PC-3 (cell line): ENCODE measurements around the gene EN1. TPM values are rescaled to one million over a fixed set of nuclear protein-coding genes. Genes with fewer than 3 reads are reported as not detected.
A peak's percentile ranks its signal among the peaks of the same experiment; 100 is the strongest.

ENCODE experiments used
- ATAC-seq: fragments of 200-7000 bp; cut with Tn5 transposase; 2 replicates; pipeline ENCODE4 v1.9.1; 2020; ENCODE audit warnings: mild to moderate bottlenecking, moderate library complexity
- BruUV-seq: library from RNA; stranded (reverse); fragments of 400-500 nt; replicated peaks from 2 replicates; lab custom pipeline; 2021; lab: Mats Ljungman, UMichigan
- CTCF ChIA-PET: fragments of 300-600 bp; sonication (Branson Sonifier 250); formaldehyde crosslinking; loops from one replicate; lab custom pipeline; 2022; ENCODE audit warnings: antibody characterized with exemption; lab: Charles Lee
- POLR2A ChIA-PET: fragments of 300-600 bp; sonication (Branson Sonifier 250); formaldehyde crosslinking; loops from one replicate; lab custom pipeline; 2022; ENCODE audit warnings: antibody characterized with exemption; ENCODE audit not compliant: unreplicated experiment; lab: Charles Lee
- DNase-seq: peaks from one replicate; pipeline ENCODE4 v3.0.0-alpha.2; 2015
- H2AFZ ChIP-seq: fragments of 300-600 bp; sonication (generic); 2 replicates; pipeline ENCODE4 v1.6.0; 2016; ENCODE audit warnings: antibody characterized with exemption, low read length
- H3F3A ChIP-seq: fragments of 300-600 bp; sonication (generic); one replicate; pipeline ENCODE4 v1.6.0; 2017; ENCODE audit warnings: antibody characterized with exemption, low read length, control low read depth, mild to moderate bottlenecking; ENCODE audit not compliant: unreplicated experiment
- H3K27ac ChIP-seq: fragments of 300-600 bp; sonication (generic); 2 replicates; pipeline ENCODE4 v1.5.1; 2016; ENCODE audit warnings: mild to moderate bottlenecking, low read length
- H3K27me3 ChIP-seq: fragments of 300-600 bp; sonication (generic); 2 replicates; pipeline ENCODE4 v1.6.1; 2016; ENCODE audit warnings: low read length, mixed read lengths
- H3K36me3 ChIP-seq: fragments of 300-600 bp; sonication (generic); 2 replicates; pipeline ENCODE4 v1.6.1; 2016; ENCODE audit warnings: low read depth, mixed run types, low read length, mixed read lengths
- H3K4me1 ChIP-seq: fragments of 300-600 bp; sonication (generic); 2 replicates; pipeline ENCODE4 v1.5.1; 2016; ENCODE audit warnings: low read length; ENCODE audit not compliant: insufficient read depth
- H3K4me2 ChIP-seq: fragments of 300-600 bp; sonication (generic); 2 replicates; pipeline ENCODE4 v1.6.0; 2016; ENCODE audit warnings: low read length
- H3K4me3 ChIP-seq: fragments of 300-600 bp; sonication (generic); 2 replicates; pipeline ENCODE4 v1.5.1; 2016; ENCODE audit warnings: mild to moderate bottlenecking, low read length, mixed read lengths
- H3K79me2 ChIP-seq: fragments of 300-600 bp; sonication (generic); 2 replicates; pipeline ENCODE4 v1.6.1; 2017; ENCODE audit warnings: low read length, mixed read lengths
- H3K9ac ChIP-seq: fragments of 300-600 bp; sonication (generic); 2 replicates; pipeline ENCODE4 v1.6.0; 2016; ENCODE audit warnings: mild to moderate bottlenecking, low read length
- H3K9me2 ChIP-seq: fragments of 300-600 bp; sonication (generic); replicated peaks from 2 replicates; pipeline ENCODE4 v1.6.1; 2016; ENCODE audit warnings: mixed run types, low read length, mixed read lengths
- H3K9me3 ChIP-seq: fragments of 300-600 bp; sonication (generic); 2 replicates; pipeline ENCODE4 v1.6.1; 2016; ENCODE audit warnings: low read length, mixed read lengths
- H4K20me1 ChIP-seq: fragments of 300-600 bp; sonication (generic); 2 replicates; pipeline ENCODE4 v1.6.1; 2016; ENCODE audit warnings: low read length, mixed read lengths
- EZH2 ChIP-seq: fragments of 300-600 bp; sonication (generic); IDR thresholded peaks from one replicate; pipeline ENCODE4 v1.6.1; 2017; ENCODE audit warnings: antibody characterized with exemption, mild to moderate bottlenecking, low read length; ENCODE audit not compliant: unreplicated experiment
- EZH2phosphoT487 ChIP-seq: fragments of 300-600 bp; sonication (generic); IDR thresholded peaks from 2 replicates; pipeline ENCODE4 v1.6.1; 2018; ENCODE audit warnings: mild to moderate bottlenecking, antibody characterized with exemption, low read length, borderline replicate concordance
- intact Hi-C: fragments of 100-400 bp; cut with micrococcal nuclease; formaldehyde crosslinking; loops from 2 replicates; pipeline ENCODE4 v1.9.0; 2023
- total RNA-seq: library from RNA; depleted of rRNA; stranded (reverse); fragments of >200 nt; gene quantifications from 2 replicates; pipeline ENCODE4 v1.2.3, GENCODE V29; 2014
- TF ChIP-seq, protein P1 (sequence below): fragments of 300-600 bp; sonication (generic); conservative IDR thresholded peaks from 2 replicates; pipeline ENCODE4 v1.5.1; 2017; ENCODE audit warnings: antibody characterized with exemption, low read depth, mild to moderate bottlenecking, low read length

Gene EN1
- total RNA-seq, 1 experiment from 2014 or later: 3.2 TPM

DNA sequence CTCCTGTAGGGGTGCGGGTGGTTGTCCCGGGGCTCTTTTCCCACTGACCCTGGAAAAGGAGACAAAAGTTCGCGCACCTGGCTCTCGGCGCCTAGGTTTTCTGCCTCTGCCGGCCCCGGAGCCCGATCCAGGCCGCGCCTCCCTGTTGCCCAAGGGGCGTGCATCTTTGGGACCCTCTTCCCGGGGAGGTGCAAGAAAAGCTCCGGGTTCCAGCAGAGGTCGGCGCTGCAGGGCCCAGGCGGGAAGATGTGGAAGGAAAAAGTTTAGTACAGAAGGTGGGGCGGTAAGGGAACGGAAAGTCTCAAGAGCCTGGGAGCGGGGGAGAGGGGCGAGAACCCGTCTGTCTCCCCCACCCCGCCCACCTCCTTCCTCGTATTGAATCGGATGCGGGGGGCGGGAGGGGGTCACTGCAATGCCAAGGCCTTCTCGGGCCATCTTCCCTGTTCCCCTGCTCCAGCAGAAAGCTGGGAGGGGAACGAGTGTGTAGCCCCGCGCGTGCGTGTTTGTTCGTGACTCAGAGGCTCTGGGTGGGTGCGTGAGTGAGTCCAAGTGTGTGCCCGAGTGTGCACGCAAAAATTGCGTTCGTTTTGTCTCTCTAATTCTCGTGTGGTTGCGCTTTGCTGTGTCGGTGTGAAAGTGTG lies 6.3 kb upstream of the EN1 start:
- Histone ChIP-seq H2AFZ (no peak overlapping the region), H3K4me2 (no peak overlapping the region), H3K79me2 (no peaks in the 10 kb centered on the region), H3K4me1 (no peaks in the 10 kb centered on the region), H3K9ac (no peak overlapping the region), H3F3A (no peaks in the 10 kb centered on the region), H3K9me3 (no peaks in the 10 kb centered on the region), H3K27me3 (peaks cover 33% of the 10 kb centered on the region), H4K20me1 (no peaks in the 10 kb centered on the region), H3K4me3 (no peak overlapping the region), H3K36me3 (no peaks in the 10 kb centered on the region), H3K27ac (no peak overlapping the region), H3K9me2 (no peaks in the 10 kb centered on the region)
- POLR2A ChIA-PET: no interaction called here
- intact Hi-C loops: loop anchor here (2.0 kb wide), 1 partner anchor 483 kb away; no protein-coding TSS in a partner anchor
- CTCF ChIA-PET: no interaction called here
- TF ChIP-seq EZH2phosphoT487 (no peak), EZH2 (no peak)
- TF ChIP-seq, protein P1, sequence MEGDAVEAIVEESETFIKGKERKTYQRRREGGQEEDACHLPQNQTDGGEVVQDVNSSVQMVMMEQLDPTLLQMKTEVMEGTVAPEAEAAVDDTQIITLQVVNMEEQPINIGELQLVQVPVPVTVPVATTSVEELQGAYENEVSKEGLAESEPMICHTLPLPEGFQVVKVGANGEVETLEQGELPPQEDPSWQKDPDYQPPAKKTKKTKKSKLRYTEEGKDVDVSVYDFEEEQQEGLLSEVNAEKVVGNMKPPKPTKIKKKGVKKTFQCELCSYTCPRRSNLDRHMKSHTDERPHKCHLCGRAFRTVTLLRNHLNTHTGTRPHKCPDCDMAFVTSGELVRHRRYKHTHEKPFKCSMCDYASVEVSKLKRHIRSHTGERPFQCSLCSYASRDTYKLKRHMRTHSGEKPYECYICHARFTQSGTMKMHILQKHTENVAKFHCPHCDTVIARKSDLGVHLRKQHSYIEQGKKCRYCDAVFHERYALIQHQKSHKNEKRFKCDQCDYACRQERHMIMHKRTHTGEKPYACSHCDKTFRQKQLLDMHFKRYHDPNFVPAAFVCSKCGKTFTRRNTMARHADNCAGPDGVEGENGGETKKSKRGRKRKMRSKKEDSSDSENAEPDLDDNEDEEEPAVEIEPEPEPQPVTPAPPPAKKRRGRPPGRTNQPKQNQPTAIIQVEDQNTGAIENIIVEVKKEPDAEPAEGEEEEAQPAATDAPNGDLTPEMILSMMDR: no peak
- no peak for ATAC-seq
- no peak for DNase-seq
- no TSS peak for BruUV-seq

DNA sequence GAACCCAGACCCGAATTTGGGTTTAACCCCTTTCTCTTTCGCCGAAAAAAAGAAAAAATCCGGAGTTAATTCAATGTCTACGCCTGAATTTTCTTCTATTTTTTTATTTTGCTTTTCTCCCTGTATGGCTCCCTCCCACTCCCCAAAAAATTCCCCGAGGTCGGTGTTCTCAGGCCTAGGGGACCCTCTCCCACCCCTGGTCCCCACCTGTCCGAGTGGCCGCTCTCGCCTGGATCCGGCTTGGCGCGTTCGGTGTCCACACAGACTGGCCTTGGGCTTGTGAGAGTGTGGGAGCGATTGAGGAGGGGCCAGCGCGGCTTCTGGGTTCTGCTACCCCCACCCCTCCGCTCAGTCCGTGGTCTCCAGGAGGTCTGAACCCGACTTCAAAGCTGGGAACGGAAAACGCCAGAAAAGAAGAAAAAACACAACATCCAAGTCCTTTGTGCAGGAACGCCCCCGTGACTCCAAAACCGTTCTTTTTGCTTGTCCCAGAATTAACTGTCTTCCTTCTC lies 5.7 kb upstream of the EN1 start:
- Histone ChIP-seq H3K79me2 (no peaks in the 10 kb centered on the region), H3K4me2 (peak overlapping the region; percentile 41; the same call in 1 of the 2 replicates), H3K4me1 (no peaks in the 10 kb centered on the region), H3K9me2 (no peaks in the 10 kb centered on the region), H4K20me1 (no peaks in the 10 kb centered on the region), H3K36me3 (no peaks in the 10 kb centered on the region), H3K4me3 (peak overlapping the region; percentile 35; the same call in 1 of the 2 replicates), H2AFZ (peak overlapping the region; percentile 51; the same call in 1 of the 2 replicates), H3K9ac (no peak overlapping the region), H3K9me3 (no peaks in the 10 kb centered on the region), H3K27ac (no peak overlapping the region), H3K27me3 (peaks cover 38% of the 10 kb centered on the region), H3F3A (no peaks in the 10 kb centered on the region)
- intact Hi-C loops: no loop called here
- DNase-seq (no peak), ATAC-seq (no peak)
- TF ChIP-seq EZH2phosphoT487: no peak
- TF ChIP-seq, protein P1: no peak
- TF ChIP-seq EZH2: no peak
- no TSS peak for BruUV-seq
- ChIA-PET CTCF (no interaction called here), POLR2A (no interaction called here)

DNA sequence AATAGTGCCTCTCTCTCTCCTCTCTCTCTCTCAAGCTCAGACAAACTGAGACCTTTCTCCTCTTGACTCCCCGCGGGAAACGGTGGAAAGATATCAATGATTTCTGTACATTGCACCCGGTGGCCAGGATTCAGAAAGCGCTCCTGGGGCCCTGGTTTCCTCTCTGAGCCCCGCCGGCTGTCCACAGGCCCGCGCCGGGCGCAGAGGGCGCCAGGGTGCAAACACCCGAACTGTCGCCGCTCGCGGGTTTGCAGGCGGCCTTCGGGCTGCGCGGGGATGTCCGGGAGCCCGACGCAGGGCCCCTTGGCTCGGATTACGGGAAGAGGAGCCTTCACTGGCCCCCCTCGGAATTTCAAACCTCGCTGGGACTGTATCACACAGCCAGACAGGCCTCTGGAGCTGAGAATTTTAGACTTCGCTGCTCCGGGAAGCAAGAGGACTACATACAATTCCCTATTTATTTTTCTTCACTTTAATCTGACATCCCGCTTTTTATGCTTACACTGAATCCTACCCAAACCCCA lies 5.2 kb upstream of the EN1 start:
- Histone ChIP-seq H3K79me2 (no peaks in the 10 kb centered on the region), H3K27me3 (peaks cover 38% of the 10 kb centered on the region), H3K9me3 (no peaks in the 10 kb centered on the region), H3F3A (no peaks in the 10 kb centered on the region), H3K4me2 (peak overlapping the region; percentile 41; the same call in 1 of the 2 replicates), H3K36me3 (no peaks in the 10 kb centered on the region), H3K9me2 (no peaks in the 10 kb centered on the region), H3K27ac (no peak overlapping the region), H3K4me3 (peak overlapping the region; percentile 35; the same call in 1 of the 2 replicates), H3K9ac (no peak overlapping the region), H4K20me1 (no peaks in the 10 kb centered on the region), H3K4me1 (no peaks in the 10 kb centered on the region), H2AFZ (peak overlapping the region; percentile 51)
- TF ChIP-seq EZH2: no peak
- no peak for TF ChIP-seq EZH2phosphoT487
- TF ChIP-seq, protein P1: no peak
- ATAC-seq (no peak), DNase-seq (no peak)
- CTCF ChIA-PET: no interaction called here
- POLR2A ChIA-PET: no interaction called here
- intact Hi-C loops: no loop called here
- BruUV-seq: no TSS peak
